ENCODE results near the gene ECHS1.

Gene ECHS1

GRCh38 chr10:133353202-133353959, 19.8 kb downstream of the ECHS1 start:
- Mint-ChIP-seq H3K4me3 (no peak overlapping the region), H3K27ac (no peak overlapping the region), H3K27me3 (peaks cover 6 to 7% of the 10 kb centered on the region in 2 donors), H3K9me3 (no peaks in the 10 kb centered on the region), H3K4me1 (peaks cover 11 to 18% of the 10 kb centered on the region in 2 donors), H3K36me3 (peaks cover 4 to 7% of the 10 kb centered on the region in 2 donors)
- DNase-seq = no peak
- no peak for ATAC-seq (replicated peaks)

- Mint-ChIP-seq H3K36me3 (peaks cover 4 to 7% of the 10 kb centered on the region in 2 donors), H3K4me1 (peaks cover 11 to 18% of the 10 kb centered on the region in 2 donors)
- ATAC-seq (replicated peaks) = no peak
These were observed 21.5 kb downstream of the ECHS1 start for GRCh38 chr10:133351408-133352318.

GRCh38 chr10:133350950-133351329, 22.2 kb downstream of the ECHS1 start:
- no peak for ATAC-seq (replicated peaks)
- H3K27ac Mint-ChIP-seq = no peak overlapping the region
- no peak overlapping the region for H3K4me3 Mint-ChIP-seq
- H3K36me3 Mint-ChIP-seq = peaks cover under 1 to 4% of the 10 kb centered on the region in 2 donors
- no peaks in the 10 kb centered on the region for H3K9me3 Mint-ChIP-seq
- peaks cover 7 to 18% of the 10 kb centered on the region in 2 donors for H3K27me3 Mint-ChIP-seq
- H3K4me1 Mint-ChIP-seq = peaks cover 11 to 20% of the 10 kb centered on the region in 2 donors
- no peak for DNase-seq

More at GRCh38 chr10:133351408-133352318, 21.5 kb downstream of the ECHS1 start:
- peaks cover 6 to 11% of the 10 kb centered on the region in 2 donors for H3K27me3 Mint-ChIP-seq
- no peak overlapping the region for H3K4me3 Mint-ChIP-seq
- no peak for DNase-seq
- no peaks in the 10 kb centered on the region for H3K9me3 Mint-ChIP-seq
- H3K27ac Mint-ChIP-seq = no peak overlapping the region

- peaks cover 0 to 2% of the 10 kb centered on the region in 2 donors for H3K36me3 Mint-ChIP-seq
- peaks cover 12 to 23% of the 10 kb centered on the region in 2 donors for H3K27me3 Mint-ChIP-seq
- H3K9me3 Mint-ChIP-seq = no peaks in the 10 kb centered on the region
- ATAC-seq (replicated peaks) = peak in 1 of 2 donors; percentile 22
- no peak for DNase-seq
- no peak overlapping the region for H3K4me3 Mint-ChIP-seq
- peaks cover 11 to 19% of the 10 kb centered on the region in 2 donors for H3K4me1 Mint-ChIP-seq
- H3K27ac Mint-ChIP-seq = no peak overlapping the region
These were observed 22.7 kb downstream of the ECHS1 start for GRCh38 chr10:133350283-133350949.

GRCh38 chr10:133349577-133350011, 23.6 kb downstream of the ECHS1 start:
- H3K4me1 Mint-ChIP-seq = peaks cover 11 to 18% of the 10 kb centered on the region in 2 donors
- no peak overlapping the region for H3K27ac Mint-ChIP-seq
- no peak overlapping the region for H3K4me3 Mint-ChIP-seq
- H3K27me3 Mint-ChIP-seq = peaks cover 19 to 31% of the 10 kb centered on the region in 2 donors
- H3K36me3 Mint-ChIP-seq = peaks cover 0 to 2% of the 10 kb centered on the region in 2 donors
- no peak for ATAC-seq (replicated peaks)
- no peak for DNase-seq
- no peaks in the 10 kb centered on the region for H3K9me3 Mint-ChIP-seq

GRCh38 chr10:133349160-133349568, 24.0 kb downstream of the ECHS1 start:
- DNase-seq (no peak), ATAC-seq (replicated peaks) (peak in 1 of 2 donors; percentile 18)
- Mint-ChIP-seq H3K4me1 (peaks cover 11 to 18% of the 10 kb centered on the region in 2 donors), H3K27ac (no peak overlapping the region), H3K4me3 (peak overlapping the region in 1 of 2 donors; percentile 3), H3K9me3 (no peaks in the 10 kb centered on the region), H3K36me3 (peaks cover 0 to 2% of the 10 kb centered on the region in 2 donors), H3K27me3 (peaks cover 22 to 36% of the 10 kb centered on the region in 2 donors)

GRCh38 chr10:133347710-133348517, 25.2 kb downstream of the ECHS1 start:
- H3K36me3 Mint-ChIP-seq = no peaks in the 10 kb centered on the region
- DNase-seq (no peak), ATAC-seq (replicated peaks) (no peak)
- H3K27ac Mint-ChIP-seq = no peak overlapping the region
- peaks cover 9 to 18% of the 10 kb centered on the region in 2 donors for H3K4me1 Mint-ChIP-seq
- no peaks in the 10 kb centered on the region for H3K9me3 Mint-ChIP-seq
- H3K4me3 Mint-ChIP-seq = peak overlapping the region in 1 of 2 donors; percentile 35
- H3K27me3 Mint-ChIP-seq = peaks cover 29 to 45% of the 10 kb centered on the region in 2 donors

- no peaks in the 10 kb centered on the region for H3K36me3 Mint-ChIP-seq
- no peak overlapping the region for H3K4me3 Mint-ChIP-seq
- H3K27ac Mint-ChIP-seq = no peak overlapping the region
- H3K9me3 Mint-ChIP-seq = no peaks in the 10 kb centered on the region
- peaks cover 9 to 18% of the 10 kb centered on the region in 2 donors for H3K4me1 Mint-ChIP-seq
- DNase-seq (no peak), ATAC-seq (replicated peaks) (no peak)
- peaks cover 38 to 55% of the 10 kb centered on the region in 2 donors for H3K27me3 Mint-ChIP-seq
These were observed 26.7 kb downstream of the ECHS1 start for GRCh38 chr10:133346413-133346812.

- no peaks in the 10 kb centered on the region for H3K36me3 Mint-ChIP-seq
- no peak for DNase-seq
- no peak for ATAC-seq (replicated peaks)
These were observed 28.9 kb downstream of the ECHS1 start for GRCh38 chr10:133344236-133344635.

GRCh38 chr10:133343558-133343957, 29.6 kb downstream of the ECHS1 start:
- H3K27me3 Mint-ChIP-seq = peaks cover 36 to 49% of the 10 kb centered on the region in 2 donors
- no peak overlapping the region for H3K27ac Mint-ChIP-seq
- no peaks in the 10 kb centered on the region for H3K36me3 Mint-ChIP-seq

More at GRCh38 chr10:133344236-133344635, 28.9 kb downstream of the ECHS1 start:
- peaks cover 6 to 16% of the 10 kb centered on the region in 2 donors for H3K4me1 Mint-ChIP-seq
- peaks cover 41 to 54% of the 10 kb centered on the region in 2 donors for H3K27me3 Mint-ChIP-seq
- no peak overlapping the region for H3K27ac Mint-ChIP-seq
- H3K4me3 Mint-ChIP-seq = no peak overlapping the region
- no peaks in the 10 kb centered on the region for H3K9me3 Mint-ChIP-seq

GRCh38 chr10:133342942-133343341, 30.2 kb downstream of the ECHS1 start:
- DNase-seq (no peak), ATAC-seq (replicated peaks) (no peak)
- Mint-ChIP-seq H3K9me3 (no peaks in the 10 kb centered on the region), H3K27ac (no peak overlapping the region), H3K27me3 (peaks cover 36 to 49% of the 10 kb centered on the region in 2 donors), H3K4me3 (no peak overlapping the region), H3K36me3 (no peaks in the 10 kb centered on the region), H3K4me1 (peaks cover 2 to 11% of the 10 kb centered on the region in 2 donors)

More at GRCh38 chr10:133343558-133343957, 29.6 kb downstream of the ECHS1 start:
- ATAC-seq (replicated peaks) (no peak), DNase-seq (no peak)
- Mint-ChIP-seq H3K4me3 (no peak overlapping the region), H3K4me1 (peaks cover 2 to 11% of the 10 kb centered on the region in 2 donors), H3K9me3 (no peaks in the 10 kb centered on the region)

GRCh38 chr10:133341983-133342382, 31.2 kb downstream of the ECHS1 start:
- no peak overlapping the region for H3K4me3 Mint-ChIP-seq
- H3K4me1 Mint-ChIP-seq = peaks cover 2 to 11% of the 10 kb centered on the region in 2 donors
- H3K27ac Mint-ChIP-seq = no peak overlapping the region
- no peak for ATAC-seq (replicated peaks)
- DNase-seq = no peak
- no peaks in the 10 kb centered on the region for H3K36me3 Mint-ChIP-seq
- H3K27me3 Mint-ChIP-seq = peaks cover 36 to 49% of the 10 kb centered on the region in 2 donors
- no peaks in the 10 kb centered on the region for H3K9me3 Mint-ChIP-seq

- no peak overlapping the region for H3K27ac Mint-ChIP-seq
- H3K4me3 Mint-ChIP-seq = no peak overlapping the region
- DNase-seq = no peak
- H3K4me1 Mint-ChIP-seq = peaks cover 1 to 3% of the 10 kb centered on the region in 2 donors
- no peaks in the 10 kb centered on the region for H3K36me3 Mint-ChIP-seq
- H3K27me3 Mint-ChIP-seq = peaks cover 26 to 29% of the 10 kb centered on the region in 2 donors
- H3K9me3 Mint-ChIP-seq = no peaks in the 10 kb centered on the region
- no peak for ATAC-seq (replicated peaks)
These were observed 33.3 kb downstream of the ECHS1 start for GRCh38 chr10:133339708-133340380.
